Peyer's patch (tissue), 4 donors: ENCODE data around the gene SIX3.

Experiments used
- POLR2A ChIP-seq, 2 donors: fragments of 450-650 bp; IDR thresholded peaks; one replicate each; pipeline ENCODE4 v1.5.1; 2017; ENCODE audit warnings: antibody characterized with exemption in 2 of 2, mild to moderate bottlenecking in 2 of 2, moderate library complexity in 2 of 2
- TF ChIP-seq, protein P1 (sequence below), 6 experiments: fragments of 450-650 bp in 4 of 6; fragments of 200-600 bp in 2 of 6; sonication (generic) in 1 of 6; IDR thresholded peaks; one replicate each; pipeline ENCODE4 v1.5.1; 2017 to 2019; ENCODE audit warnings: antibody characterized with exemption in 6 of 6, mild to moderate bottlenecking in 3 of 6, moderate library complexity in 1 of 6

- TF ChIP-seq POLR2A (IDR thresholded peaks at IDR 0.05), result no peak
- TF ChIP-seq, protein P1, sequence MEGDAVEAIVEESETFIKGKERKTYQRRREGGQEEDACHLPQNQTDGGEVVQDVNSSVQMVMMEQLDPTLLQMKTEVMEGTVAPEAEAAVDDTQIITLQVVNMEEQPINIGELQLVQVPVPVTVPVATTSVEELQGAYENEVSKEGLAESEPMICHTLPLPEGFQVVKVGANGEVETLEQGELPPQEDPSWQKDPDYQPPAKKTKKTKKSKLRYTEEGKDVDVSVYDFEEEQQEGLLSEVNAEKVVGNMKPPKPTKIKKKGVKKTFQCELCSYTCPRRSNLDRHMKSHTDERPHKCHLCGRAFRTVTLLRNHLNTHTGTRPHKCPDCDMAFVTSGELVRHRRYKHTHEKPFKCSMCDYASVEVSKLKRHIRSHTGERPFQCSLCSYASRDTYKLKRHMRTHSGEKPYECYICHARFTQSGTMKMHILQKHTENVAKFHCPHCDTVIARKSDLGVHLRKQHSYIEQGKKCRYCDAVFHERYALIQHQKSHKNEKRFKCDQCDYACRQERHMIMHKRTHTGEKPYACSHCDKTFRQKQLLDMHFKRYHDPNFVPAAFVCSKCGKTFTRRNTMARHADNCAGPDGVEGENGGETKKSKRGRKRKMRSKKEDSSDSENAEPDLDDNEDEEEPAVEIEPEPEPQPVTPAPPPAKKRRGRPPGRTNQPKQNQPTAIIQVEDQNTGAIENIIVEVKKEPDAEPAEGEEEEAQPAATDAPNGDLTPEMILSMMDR (IDR thresholded peaks at IDR 0.05), result no peak
Observed at GRCh38 chr2:44975571-44976450, 34.3 kb downstream of the SIX3 start.
